ENCODE measurements around the gene MAGEA9B.
"Not testable (repeated sequence)": the region's sequence is repeated elsewhere in the genome, so short reads cannot be mapped to it uniquely, and the experiment has no call there.

Gene MAGEA9B

GRCh38 chrX:149570668-149571067 is 16.6 kb downstream of the MAGEA9B start:
- DNase-seq (ENCODE audit: low read depth): peak; percentile 92

- DNase-seq (ENCODE audit: low read depth): no peak
Observed at GRCh38 chrX:149569770-149570169, 17.5 kb downstream of the MAGEA9B start.

GRCh38 chrX:149568701-149569296 is 18.5 kb downstream of the MAGEA9B start:
- DNase-seq (ENCODE audit: low read depth): no peak

- DNase-seq (ENCODE audit: low read depth): no peak
Observed at GRCh38 chrX:149567621-149568417, 19.4 kb downstream of the MAGEA9B start.

DNA sequence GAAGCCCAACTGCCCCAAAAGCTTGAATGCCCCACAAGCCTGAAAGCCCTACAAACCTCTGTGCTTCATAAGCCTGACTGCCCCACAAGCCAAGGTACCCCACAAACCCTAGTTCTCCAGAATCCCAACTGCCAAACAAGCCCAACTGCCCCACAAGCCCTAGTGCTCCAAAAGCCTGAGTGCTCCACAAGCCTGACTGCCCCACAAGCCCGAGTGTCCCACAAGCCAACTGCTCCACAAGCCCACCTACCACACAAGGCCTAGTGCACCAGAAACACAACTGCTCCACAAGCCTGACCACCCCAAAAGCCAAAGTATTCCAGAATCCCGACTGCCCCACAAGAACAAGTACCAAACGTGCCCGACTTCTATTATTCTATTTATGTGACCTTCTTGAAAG is 23.9 kb downstream of the MAGEA9B start:
- DNase-seq (ENCODE audit: low read depth): no peak

DNA sequence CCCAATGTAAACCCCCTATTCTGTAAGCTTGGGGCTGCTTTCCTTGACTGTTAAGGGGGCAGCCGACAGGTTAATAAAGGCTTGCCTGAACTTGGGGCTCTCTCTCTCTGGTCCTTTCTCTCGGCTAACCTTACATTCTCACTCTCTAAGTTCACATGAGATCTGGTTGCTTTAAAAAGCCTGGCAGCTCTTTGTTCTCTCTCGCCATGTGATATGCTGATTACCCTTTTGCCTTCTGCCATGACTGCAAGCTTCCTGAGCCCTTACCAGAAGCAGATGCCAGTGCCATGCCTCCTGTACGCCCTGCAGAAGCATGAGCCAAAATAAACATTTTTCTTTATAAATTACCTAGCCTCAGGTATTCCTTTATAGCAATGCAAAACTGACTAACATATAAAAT is 32.0 kb downstream of the MAGEA9B start:
- DNase-seq (ENCODE audit: low read depth): not testable (repeated sequence)

GRCh38 chrX:149551939-149552248 is 35.4 kb downstream of the MAGEA9B start:
- not testable (repeated sequence) for DNase-seq (ENCODE audit: low read depth)

DNA sequence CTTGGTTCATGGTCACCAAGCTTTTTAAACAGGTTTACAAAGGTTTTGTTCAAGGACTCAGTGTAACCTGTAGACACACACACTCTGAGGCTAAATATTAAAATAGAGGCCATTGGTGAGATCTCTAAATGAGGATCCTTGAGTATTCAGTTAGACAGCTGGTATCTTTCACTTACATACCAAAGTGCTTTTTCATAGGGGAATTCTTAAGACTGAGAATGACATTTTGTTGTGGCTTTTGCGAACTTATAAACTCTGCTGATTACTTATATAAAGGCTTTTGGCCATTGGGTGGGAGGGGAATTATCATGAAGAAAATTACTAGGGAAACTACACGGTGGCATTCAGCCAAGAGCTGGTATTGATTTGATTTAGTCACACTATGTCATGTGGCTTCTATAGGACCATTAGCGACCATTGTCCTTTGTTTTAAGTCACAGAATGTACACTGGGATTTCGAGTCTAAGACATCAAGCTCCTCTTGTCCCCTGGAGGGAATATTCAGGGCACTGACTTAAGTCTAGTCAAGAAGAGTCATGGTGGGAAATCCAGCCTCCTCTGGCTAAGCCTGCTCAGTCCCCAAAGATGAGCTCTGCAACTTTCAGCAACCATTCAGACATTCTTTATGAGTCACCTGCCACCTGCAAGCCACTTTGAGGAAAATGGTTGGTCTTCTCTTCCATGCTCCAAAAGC is 35.9 kb downstream of the MAGEA9B start:
- not testable (repeated sequence) for DNase-seq (ENCODE audit: low read depth)

- DNase-seq (ENCODE audit: low read depth): not testable (repeated sequence)
Observed at GRCh38 chrX:149550454-149550853, 36.8 kb downstream of the MAGEA9B start.

- DNase-seq (ENCODE audit: low read depth): not testable (repeated sequence)
Observed at GRCh38 chrX:149549701-149550100, 37.6 kb downstream of the MAGEA9B start, which contains the start of gene HSFX3. Gene HSFX3 (minus strand): TSS chrX:149549924. CDS start chrX:149549852, 72 bp downstream.

DNA sequence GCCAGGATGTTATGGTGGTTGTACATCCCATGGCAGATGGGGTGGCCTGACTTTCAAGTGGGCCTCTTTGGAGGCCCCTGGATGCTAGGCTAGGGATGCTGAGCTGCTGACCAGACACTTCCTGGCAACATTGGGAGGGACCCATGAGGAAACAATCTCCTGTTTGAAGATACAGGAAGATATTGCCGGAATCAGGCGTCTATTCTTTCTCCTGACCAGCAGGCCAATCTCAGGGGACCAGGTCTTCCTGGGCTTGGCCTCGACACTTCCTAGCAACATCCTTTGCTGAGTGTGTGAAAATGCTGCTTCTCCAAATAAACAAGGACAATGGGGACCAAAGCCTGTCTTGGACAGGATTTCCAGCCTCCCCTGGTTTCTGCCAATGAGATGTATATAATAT is 39.5 kb downstream of the MAGEA9B start:
- DNase-seq (ENCODE audit: low read depth): not testable (repeated sequence)

GRCh38 chrX:149546962-149547361 is 40.3 kb downstream of the MAGEA9B start:
- DNase-seq (ENCODE audit: low read depth): not testable (repeated sequence)

DNA sequence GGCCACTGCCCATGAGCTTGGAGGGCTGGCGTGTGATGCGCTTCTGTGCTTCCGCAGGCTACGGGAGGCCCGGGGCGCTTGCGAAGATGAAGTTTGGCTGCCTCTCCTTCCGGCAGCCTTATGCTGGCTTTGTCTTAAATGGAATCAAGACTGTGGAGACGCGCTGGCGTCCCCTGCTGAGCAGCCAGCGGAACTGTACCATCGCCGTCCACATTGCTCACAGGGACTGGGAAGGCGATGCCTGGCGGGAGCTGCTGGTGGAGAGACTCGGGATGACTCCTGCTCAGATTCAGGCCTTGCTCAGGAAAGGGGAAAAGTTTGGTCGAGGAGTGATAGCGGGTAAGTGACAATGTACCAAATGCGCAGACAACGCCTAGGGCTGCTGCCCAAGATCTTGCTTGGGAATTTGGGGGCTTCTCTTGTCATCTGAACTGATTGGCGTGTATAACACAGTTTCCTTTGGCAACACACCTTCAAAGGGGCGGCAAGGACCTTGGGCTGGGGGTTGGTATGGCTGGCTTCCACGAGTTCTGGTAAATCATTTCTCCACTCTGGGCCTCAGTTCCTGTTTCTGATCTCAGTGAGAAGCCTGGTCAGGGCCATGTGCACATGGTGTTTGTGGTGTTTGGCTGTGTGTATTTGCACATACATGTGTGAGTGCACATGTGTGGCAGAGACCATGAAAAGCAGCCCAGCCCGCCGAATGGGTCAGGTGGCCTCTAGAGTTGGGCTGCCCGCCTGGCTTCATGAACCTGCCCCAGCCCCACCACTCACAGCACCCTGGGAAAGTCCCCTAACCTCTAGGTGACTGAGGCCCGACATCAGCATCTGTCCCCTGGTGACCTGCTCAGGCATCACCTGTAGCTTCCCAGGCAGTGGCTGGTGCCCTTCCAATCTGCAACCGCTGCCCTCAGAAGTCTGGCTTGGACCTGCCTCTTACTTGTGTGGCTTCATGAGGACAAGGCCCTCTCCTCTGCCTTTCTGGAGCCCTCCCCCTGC is 41.4 kb downstream of the MAGEA9B start:
- peak; percentile 7 for DNase-seq (ENCODE audit: low read depth)

DNA sequence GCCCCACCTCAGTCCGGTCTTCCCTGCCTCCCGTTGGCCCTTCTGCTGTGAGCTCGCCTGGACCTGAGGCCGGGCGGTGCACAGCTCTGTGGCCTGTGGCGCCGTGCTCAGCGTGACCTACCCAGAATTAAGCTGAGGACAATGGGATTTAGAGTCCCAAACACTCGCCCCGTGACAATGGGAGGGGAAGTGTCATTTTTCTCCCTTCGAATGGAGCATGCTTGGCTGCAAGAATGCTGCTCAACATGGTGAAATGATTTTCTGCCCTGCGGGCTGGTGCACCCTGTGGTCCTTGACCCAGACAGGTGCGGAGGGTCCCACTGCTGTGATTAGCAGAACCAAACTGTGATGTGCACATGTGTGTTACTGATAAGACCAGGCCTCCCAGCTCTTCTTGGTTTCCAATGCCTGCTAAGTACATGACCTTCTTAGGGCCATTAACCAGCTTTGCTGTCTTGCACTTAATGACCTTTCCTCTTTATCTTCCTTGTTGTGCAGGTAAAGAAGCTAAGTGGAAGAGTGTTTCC is 45.7 kb downstream of the MAGEA9B start:
- peak; percentile 21 for DNase-seq (ENCODE audit: low read depth)

DNA sequence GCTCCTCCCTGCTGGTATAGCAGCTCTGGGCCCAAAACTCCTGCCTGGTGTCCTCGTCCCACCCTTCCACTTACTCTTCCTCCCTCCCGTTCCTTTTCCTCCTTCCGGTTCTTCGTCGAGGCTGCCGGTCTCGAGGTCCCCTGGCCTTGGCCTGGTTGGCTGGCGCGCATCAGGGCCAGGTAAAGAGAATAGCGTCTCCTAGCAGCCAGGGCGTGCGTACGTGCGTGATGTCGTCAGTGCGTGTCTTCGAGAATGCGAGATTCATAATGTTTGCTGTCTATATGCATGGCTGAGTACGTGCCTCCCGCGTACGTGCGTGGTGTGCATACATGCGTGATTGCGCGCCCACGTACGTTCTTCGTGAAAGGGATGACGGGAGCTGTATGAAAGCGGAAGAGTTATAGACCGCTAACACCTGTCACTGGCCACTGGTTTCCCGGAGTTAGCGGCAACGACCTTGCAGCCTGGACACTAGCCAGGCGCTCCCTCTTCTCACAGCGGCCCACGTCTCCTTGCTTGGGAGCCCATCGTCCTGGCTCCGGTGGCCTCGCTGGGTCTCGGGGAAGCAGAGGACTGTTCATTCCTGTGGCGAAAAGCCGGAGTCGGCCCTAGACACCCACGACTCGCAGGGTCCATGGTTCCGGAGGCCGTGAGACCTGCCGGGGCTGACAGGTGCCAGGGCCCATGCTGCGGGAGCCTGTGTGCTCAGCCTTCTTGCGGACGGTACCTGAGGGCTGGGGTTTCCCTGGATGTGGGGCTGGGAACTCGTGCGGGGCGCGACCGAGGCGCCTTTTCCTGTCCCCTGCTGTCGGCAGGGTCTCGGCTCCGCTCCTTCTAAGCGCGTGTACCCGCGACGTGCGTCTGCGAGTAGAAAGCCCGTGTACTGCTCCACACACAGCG is 46.4 kb downstream of the MAGEA9B start, which contains the start of gene EOLA1:
Gene EOLA1, plus strand, starts transcription at position 392 of the 900 bp plus-strand sequence. CDS start 4,619 bp downstream, outside the sequence.
- DNase-seq (ENCODE audit: low read depth): peak; percentile 97

DNA sequence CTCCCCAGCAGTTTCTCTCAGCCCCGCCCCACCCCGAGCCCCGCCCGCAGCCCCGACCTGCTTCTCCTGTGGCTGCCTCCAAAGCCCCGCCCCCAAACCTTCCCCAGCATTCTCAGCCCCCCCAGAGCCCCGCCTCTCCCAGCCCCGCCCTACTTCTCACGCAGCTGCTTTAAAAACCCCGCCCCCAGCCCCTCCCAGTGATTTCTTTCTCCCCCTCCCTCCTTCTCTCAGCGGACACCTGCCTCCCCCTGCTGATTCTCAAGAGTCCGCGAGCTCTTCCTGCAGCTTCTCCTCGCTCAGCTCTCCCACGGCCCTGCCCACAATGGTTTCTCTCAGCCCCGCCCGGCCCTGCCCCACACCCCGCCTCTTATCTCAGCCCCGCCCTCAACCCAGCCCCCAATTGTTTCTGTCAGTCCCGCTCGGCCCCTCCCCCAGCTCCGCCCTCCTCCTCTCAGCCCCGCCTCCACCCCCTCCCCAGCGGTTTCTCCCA is 47.1 kb downstream of the MAGEA9B start:
- peak; percentile 85 for DNase-seq (ENCODE audit: low read depth)

GRCh38 chrX:149539283-149540130 is 47.8 kb downstream of the MAGEA9B start:
- peak; percentile 95 for DNase-seq (ENCODE audit: low read depth)

DNA sequence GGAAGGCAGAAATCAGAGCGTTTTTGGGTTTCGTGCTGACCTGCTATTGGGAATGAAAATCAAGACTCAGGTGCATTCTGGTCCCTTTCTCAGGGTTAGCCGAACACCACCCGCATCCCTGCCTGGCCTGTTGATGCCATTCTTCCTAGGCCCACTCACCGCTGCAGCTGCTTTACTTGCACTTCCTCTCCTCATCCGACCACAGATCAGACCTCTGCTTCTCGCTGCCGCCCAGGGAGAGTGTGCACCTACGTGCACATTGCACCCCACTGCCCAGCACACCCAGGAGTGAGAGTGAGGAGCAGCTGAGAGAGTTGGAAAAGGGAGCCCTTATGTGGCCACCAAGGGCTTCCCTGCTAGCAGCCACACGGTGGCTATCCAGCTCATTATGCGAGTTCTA is 49.8 kb downstream of the MAGEA9B start:
- DNase-seq (ENCODE audit: low read depth): not testable (repeated sequence)

Measured in iris pigment epithelial cell (primary cell).